Activated T-cell treated with anti-CD3 and anti-CD28 coated beads, Interleukin-2, amount 50 U/mL, for 24 hours (primary cell): ENCODE data around the gene C1orf216.

Experiments used
- DNase-seq: peaks from one replicate; pipeline ENCODE4 v3.0.0-alpha.2; 2020
- H3K27ac Mint-ChIP-seq: 2 replicates; pipeline ENCODE4 v1.8.0; 2020; ENCODE audit warnings: mild to moderate bottlenecking, mixed read lengths
- H3K27me3 Mint-ChIP-seq: 2 replicates; pipeline ENCODE4 v1.8.0; 2020; ENCODE audit warnings: mixed read lengths
- H3K36me3 Mint-ChIP-seq: 2 replicates; pipeline ENCODE4 v1.8.0; 2020; ENCODE audit warnings: low read depth, mixed read lengths
- H3K4me1 Mint-ChIP-seq: 2 replicates; pipeline ENCODE4 v1.8.0; 2020; ENCODE audit warnings: low read depth, mixed read lengths
- H3K4me3 Mint-ChIP-seq: 2 replicates; pipeline ENCODE4 v1.8.0; 2020; ENCODE audit warnings: mild to moderate bottlenecking, moderate library complexity, mixed read lengths
- H3K9me3 Mint-ChIP-seq: 2 replicates; pipeline ENCODE4 v1.8.0; 2020; ENCODE audit warnings: mixed read lengths

C1orf216 gene, protein sequence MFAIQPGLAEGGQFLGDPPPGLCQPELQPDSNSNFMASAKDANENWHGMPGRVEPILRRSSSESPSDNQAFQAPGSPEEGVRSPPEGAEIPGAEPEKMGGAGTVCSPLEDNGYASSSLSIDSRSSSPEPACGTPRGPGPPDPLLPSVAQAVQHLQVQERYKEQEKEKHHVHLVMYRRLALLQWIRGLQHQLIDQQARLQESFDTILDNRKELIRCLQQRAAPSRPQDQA

DNA sequence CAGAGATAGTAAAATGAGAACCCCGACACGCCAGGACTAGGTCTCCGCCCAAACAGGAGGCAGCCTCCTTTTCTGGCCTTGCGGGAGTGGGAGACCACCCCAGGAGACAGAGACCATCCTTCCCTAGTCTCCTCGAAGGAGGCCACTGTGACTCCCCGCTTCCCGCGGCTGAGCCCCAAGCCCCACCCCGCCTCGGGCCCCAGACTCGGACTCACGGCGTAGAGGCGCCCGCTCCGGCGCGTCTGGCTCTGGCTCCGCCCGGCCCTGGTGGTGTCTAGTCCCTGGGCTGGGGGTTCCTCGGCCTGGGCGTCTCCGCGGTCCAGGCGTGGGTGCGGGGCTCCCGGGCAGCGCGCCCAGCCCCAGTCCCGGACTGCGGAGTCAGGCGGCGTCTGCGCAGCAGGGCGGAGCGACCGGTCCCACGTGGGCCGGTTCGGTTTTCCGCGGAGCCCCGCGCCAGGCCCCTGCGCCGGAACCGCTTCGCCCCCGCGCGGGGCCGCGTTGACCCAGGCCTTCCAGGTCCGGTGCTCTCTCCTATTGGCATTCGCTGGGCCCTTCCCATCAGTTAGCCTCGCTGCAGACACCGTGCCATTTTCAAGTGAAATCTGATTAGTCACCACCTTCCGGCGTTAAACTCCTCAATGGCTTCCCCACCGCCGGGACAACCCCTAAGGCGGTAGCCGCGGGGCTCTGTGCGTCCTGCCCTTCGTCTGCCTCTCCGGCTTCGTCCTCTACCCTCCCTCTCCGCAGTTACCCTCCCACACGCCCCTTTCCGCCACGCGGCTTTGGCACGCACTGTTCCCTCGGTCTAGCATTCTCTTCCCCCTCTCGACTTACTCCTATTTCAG, at the start of gene C1orf216:
Gene C1orf216, minus strand, starts transcription at position 393 of the 845 bp plus-strand sequence. CDS start 2,563 bp downstream, outside the sequence.
- Mint-ChIP-seq H3K27ac (peak within 1 kb of the TSS; percentile 95), H3K36me3 (peaks cover 39% of the 10 kb centered on the region), H3K27me3 (no peaks in the 10 kb centered on the region), H3K4me1 (peaks cover 39% of the 10 kb centered on the region), H3K4me3 (peak within 1 kb of the TSS; percentile 81), H3K9me3 (no peaks in the 10 kb centered on the region)
- DNase-seq, result peak; percentile 86

DNA sequence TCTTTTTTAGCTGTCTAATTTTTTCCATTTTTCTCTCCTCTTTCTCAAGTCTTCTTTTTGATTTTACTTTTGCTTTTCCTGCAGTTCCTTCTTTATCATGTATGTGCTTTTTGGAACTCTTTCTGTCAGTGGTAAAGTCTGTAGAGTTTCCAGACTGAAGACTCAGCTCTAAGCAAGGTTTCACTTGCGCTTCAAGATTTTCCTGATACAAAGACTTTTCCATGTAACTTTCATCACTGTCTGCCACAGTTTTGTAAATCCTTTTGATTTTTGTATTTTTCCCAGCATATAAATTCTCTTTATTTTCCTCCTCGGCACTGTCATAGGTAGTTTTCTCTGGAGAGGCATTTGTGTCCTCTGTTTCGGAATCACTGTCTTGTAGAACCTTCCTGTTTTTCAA, 45.6 kb upstream of the C1orf216 start:
- Mint-ChIP-seq H3K27ac (no peak overlapping the region), H3K36me3 (peaks cover 86% of the 10 kb centered on the region), H3K4me1 (peaks cover 24% of the 10 kb centered on the region)

DNA sequence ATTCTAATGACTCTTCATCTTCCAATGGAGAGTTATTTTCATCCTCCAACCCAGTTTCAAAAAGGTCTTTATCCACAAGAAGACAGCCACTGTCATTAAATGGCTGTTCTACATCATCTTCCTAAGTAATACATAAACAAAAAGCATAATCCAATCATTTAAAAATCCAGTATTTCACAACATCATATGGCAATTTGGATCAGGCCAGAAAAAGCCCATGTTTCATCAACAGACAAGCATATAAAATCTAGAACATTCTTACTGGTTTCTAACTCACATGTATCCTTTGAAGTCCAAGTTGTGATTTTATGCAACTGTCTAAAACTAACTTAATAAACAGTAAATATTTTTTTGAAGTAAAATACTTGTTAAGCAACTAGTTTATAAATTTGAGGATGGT, 44.5 kb upstream of the C1orf216 start:
- no peaks in the 10 kb centered on the region for H3K9me3 Mint-ChIP-seq
- no peaks in the 10 kb centered on the region for H3K27me3 Mint-ChIP-seq
- no peak overlapping the region for H3K4me3 Mint-ChIP-seq
- DNase-seq, result no peak
- H3K27ac Mint-ChIP-seq, result no peak overlapping the region
- peaks cover 86% of the 10 kb centered on the region for H3K36me3 Mint-ChIP-seq
- H3K4me1 Mint-ChIP-seq, result peaks cover 18% of the 10 kb centered on the region

More for the DNA sequence above, 45.6 kb upstream of the C1orf216 start:
- no peak overlapping the region for H3K4me3 Mint-ChIP-seq
- no peaks in the 10 kb centered on the region for H3K9me3 Mint-ChIP-seq
- no peaks in the 10 kb centered on the region for H3K27me3 Mint-ChIP-seq
- DNase-seq, result no peak

DNA sequence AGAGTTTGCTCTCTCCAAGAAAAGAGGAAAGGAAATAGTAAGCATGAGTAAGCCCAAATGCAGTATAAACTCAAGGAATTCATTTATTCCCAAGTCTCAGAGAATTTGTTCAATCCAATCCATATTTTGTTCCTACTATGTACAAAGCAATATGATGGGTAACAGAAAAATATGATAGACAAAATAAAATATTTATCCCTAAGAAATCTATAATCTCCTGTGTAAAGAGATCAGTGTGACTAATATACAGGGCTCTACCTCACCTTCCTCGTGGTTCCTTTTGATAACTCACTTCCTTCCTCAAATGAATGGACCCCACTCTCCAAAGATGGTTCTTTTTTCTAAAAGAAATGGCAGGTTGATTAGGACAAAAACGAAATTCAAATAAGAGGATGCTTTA, 43.5 kb upstream of the C1orf216 start:
- Mint-ChIP-seq H3K27me3 (no peaks in the 10 kb centered on the region), H3K36me3 (peaks cover 88% of the 10 kb centered on the region), H3K9me3 (no peaks in the 10 kb centered on the region), H3K4me1 (peaks cover 16% of the 10 kb centered on the region), H3K4me3 (no peak overlapping the region), H3K27ac (no peak overlapping the region)
- no peak for DNase-seq

DNA sequence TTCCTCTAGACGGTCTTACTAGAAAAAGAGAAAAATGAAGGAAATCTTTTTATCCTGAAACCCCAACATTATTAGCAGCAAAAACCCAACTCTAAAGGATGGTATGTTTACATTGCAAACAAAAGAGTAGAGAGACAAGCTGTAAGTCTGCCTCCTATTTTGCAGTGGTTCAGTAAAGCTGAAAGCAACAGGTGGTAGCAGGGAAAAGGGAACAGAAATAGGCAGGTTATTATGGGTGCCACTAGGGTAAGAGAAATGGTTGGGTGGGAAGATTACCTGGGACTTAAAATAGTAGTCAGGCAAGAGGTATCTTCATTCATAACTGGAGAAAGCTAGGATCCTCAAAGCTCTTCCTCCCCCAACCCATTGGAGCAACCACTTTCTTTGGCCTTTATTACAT, 37.4 kb upstream of the C1orf216 start:
- H3K4me1 Mint-ChIP-seq, result peaks cover 5% of the 10 kb centered on the region
- no peaks in the 10 kb centered on the region for H3K9me3 Mint-ChIP-seq
- H3K36me3 Mint-ChIP-seq, result peaks cover 86% of the 10 kb centered on the region
- DNase-seq, result no peak
- H3K27ac Mint-ChIP-seq, result no peak overlapping the region
- no peaks in the 10 kb centered on the region for H3K27me3 Mint-ChIP-seq
- no peak overlapping the region for H3K4me3 Mint-ChIP-seq

DNA sequence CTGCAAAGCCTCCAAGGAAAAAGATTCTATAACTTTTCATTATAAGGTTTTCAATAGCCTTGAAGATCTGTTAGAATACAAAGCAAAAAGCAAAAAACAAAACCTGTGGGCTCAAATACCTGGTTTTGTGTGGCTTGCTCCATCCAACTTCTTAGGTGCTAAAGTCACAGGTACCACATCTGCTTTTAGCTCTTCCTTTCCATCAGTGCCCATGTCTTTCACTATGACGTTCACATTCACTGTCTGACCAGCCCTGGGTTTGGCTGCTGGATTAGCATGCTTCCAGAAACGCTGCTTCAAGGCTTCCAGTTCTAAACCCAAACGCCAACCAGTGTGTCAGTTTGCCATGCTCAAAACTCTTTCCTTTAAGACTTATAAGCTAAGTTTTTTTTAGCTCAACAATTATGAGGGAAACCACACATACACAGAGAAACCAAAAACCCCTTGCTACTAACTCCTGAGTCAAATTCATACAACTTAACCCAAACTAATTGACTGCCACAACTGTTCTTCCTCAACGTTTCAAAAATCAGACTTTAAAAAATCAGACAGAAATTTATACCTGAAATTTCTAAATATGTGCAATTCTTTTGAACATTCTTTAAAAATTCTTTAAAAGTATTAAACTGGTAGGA, 35.1 kb upstream of the C1orf216 start:
- DNase-seq, result no peak
- H3K36me3 Mint-ChIP-seq, result peaks cover 83% of the 10 kb centered on the region
- no peak overlapping the region for H3K4me3 Mint-ChIP-seq
- H3K27me3 Mint-ChIP-seq, result no peaks in the 10 kb centered on the region
- peaks cover 5% of the 10 kb centered on the region for H3K4me1 Mint-ChIP-seq
- H3K9me3 Mint-ChIP-seq, result no peaks in the 10 kb centered on the region
- H3K27ac Mint-ChIP-seq, result no peak overlapping the region

DNA sequence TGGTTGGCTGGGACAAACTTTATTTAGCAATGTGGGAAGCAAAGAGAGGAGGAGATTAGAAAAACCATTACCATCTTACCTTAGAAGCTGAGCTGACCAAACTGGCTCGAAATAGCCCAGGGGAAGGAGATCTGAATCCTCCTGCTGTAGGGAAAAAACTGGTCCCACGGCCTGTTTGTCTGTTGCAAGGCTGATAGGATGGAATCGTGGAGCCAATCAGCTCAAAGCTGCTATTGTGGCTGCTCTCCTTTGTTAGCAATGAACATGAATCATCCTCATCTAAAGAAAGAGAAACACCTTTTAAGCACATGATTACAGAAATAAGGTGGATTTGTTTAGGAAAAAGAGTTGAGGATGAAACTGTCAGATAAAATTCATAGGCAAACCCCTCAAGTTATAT, 29.6 kb upstream of the C1orf216 start:
- H3K4me3 Mint-ChIP-seq, result no peak overlapping the region
- H3K27me3 Mint-ChIP-seq, result no peaks in the 10 kb centered on the region
- H3K9me3 Mint-ChIP-seq, result no peaks in the 10 kb centered on the region
- DNase-seq, result no peak
- H3K36me3 Mint-ChIP-seq, result peaks cover 94% of the 10 kb centered on the region
- peaks cover 2% of the 10 kb centered on the region for H3K4me1 Mint-ChIP-seq
- H3K27ac Mint-ChIP-seq, result no peak overlapping the region

DNA sequence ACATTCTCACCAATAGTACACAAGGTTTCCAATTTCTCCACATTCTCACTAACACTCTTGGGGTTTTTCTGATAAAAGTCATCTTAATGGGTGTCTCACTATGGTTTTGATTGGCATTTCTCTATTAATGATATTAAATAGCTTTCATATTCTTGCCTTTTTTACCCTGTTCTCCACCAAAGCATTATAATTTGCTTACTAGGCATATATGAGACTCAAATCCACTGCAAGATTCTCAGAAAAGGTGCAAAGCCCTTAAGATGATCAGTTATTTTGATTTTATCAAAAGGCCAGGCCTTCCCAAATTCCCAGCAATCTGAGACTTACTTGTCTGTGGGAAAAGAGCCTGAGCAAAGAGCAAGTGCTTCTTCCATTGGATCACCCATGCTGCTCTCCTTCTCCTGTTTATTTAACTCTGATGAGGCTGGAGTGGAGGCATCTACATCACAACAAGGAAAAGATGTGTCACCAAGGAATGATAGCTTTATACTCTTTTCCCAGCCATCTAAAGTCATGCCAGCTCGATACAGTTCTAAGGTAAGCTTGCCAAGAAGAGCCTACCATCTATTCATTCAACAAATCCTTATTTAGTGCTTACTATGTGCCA, 26.5 kb upstream of the C1orf216 start:
- Mint-ChIP-seq H3K9me3 (no peaks in the 10 kb centered on the region), H3K36me3 (peaks cover 93% of the 10 kb centered on the region), H3K27ac (no peak overlapping the region), H3K4me1 (no peaks in the 10 kb centered on the region), H3K27me3 (no peaks in the 10 kb centered on the region), H3K4me3 (no peak overlapping the region)
- no peak for DNase-seq

DNA sequence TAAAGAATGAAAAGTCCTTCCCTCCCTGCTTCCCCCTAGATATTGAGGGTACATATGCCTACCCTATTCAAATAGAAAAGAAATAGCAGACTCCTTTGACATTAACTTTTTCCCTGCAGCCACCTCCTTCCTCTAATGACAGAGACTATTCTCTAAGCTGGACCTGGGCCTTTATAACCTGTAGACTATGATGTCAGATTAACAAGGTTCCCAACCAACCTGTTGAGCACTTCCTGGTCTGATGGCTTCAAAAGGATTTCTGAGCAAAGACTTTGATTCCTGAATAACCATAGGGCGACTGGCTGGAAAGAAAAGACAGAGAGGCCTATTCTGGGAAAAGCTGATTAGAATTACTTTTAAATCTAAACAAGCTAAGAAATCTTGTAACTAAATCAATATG, 18.4 kb upstream of the C1orf216 start:
- DNase-seq, result no peak
- H3K36me3 Mint-ChIP-seq, result peaks cover 93% of the 10 kb centered on the region
- H3K4me3 Mint-ChIP-seq, result no peak overlapping the region
- no peak overlapping the region for H3K27ac Mint-ChIP-seq
- H3K9me3 Mint-ChIP-seq, result no peaks in the 10 kb centered on the region
- no peaks in the 10 kb centered on the region for H3K27me3 Mint-ChIP-seq
- H3K4me1 Mint-ChIP-seq, result peaks cover 2% of the 10 kb centered on the region

DNA sequence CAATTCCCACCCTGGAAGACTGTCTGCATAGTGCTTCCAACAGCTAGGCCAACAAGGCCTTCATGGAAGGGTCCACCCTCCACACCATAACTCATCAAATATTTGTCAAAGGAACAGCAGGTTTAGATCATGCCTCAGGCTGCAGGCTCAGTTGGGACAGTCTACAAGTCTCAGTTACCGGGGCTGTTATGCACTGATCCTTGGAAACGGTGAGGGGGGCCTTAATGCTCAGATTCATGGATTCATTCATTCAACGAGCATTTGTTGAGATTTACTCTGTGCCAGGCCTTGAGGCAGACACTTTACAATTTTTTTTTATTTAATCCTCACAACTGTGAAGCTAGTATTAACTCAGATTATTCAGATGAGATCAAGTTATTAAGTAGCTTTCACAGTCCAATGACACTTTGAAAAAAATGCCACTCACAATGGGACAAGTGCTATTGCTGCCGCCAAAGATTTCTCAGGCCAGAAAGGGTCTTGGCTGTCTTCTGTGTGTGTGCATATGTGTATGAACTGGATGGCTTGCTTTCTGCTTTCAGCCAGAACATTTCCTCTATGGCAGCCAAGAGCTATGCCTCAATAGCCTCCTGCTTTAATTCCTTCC, 8.9 kb upstream of the C1orf216 start:
- no peak for DNase-seq
- Mint-ChIP-seq H3K36me3 (peaks cover 36% of the 10 kb centered on the region), H3K9me3 (no peaks in the 10 kb centered on the region), H3K27me3 (no peaks in the 10 kb centered on the region), H3K4me3 (no peak overlapping the region), H3K4me1 (no peaks in the 10 kb centered on the region), H3K27ac (no peak overlapping the region)

DNA sequence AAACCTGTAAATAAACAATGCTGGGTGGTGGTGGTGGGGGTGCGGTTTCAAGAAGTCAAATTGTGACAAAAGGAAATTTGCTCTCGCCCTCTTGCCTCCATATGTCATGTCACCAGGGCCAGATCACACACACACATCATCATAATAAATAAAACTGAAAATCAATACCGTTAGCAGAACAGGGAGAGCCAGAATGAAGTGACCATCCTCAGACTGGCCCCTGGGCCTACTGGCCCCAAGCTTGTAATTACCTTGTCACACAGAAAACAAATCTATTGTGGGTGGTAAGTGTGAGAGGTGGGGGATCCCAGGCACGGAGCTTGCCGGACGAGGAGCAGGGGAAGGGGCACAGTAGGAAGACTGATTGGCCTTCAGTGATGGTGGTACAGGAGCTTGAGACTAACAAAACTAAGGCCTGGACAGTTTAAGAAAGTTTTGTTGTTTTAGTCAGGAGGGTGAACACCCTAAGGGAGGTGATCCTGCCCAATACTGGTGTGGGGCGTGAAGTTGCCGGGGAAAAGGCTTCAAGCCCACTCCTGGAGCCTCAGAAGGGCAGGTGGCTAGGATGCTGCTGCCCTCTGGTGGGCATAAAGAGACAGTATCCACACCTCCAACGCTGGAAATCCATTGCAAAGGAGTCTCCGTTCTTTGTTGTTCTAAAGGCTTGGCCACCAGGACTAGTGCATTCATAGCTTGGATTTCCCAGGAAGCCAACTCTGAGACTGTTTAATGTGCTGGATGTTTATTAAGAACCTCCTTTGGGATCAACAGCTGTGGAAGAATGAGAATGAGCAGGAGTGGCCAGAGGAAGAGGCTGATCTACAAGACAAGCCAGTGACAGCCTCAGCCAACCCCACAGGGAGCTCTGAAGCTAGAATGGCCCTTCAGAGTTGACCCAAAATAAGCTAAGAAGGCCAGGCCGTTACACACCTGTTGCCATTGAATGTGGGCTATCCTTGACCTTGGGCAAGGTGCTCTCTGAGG, 8.1 kb upstream of the C1orf216 start:
- H3K4me3 Mint-ChIP-seq, result no peak overlapping the region
- H3K27me3 Mint-ChIP-seq, result no peaks in the 10 kb centered on the region
- H3K9me3 Mint-ChIP-seq, result no peaks in the 10 kb centered on the region
- no peak overlapping the region for H3K27ac Mint-ChIP-seq
- peaks cover 28% of the 10 kb centered on the region for H3K36me3 Mint-ChIP-seq
- peak; percentile 62 for DNase-seq
- no peaks in the 10 kb centered on the region for H3K4me1 Mint-ChIP-seq

DNA sequence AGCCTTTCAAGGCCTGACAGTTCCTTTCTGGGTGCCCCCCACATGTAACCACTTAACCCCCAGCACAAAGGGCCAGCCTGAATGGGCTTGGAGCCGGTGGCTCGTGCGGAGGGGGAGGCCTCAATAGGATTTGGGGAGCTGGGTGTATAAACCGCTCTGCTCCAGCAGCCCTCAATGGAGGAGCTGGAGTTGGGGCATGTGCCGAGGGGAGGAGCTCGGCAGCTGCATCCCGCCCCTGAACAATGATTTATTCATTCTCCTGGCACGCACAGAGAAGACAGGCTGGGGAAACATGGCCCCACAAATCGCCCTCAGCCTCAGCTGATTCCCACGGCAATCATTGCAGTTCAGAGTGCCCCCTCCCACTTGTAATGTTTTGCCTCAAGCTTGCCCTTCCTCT, 6.9 kb upstream of the C1orf216 start:
- Mint-ChIP-seq H3K4me1 (no peaks in the 10 kb centered on the region), H3K9me3 (no peaks in the 10 kb centered on the region), H3K4me3 (no peak overlapping the region), H3K27ac (no peak overlapping the region), H3K27me3 (no peaks in the 10 kb centered on the region), H3K36me3 (peaks cover 22% of the 10 kb centered on the region)
- DNase-seq, result no peak

DNA sequence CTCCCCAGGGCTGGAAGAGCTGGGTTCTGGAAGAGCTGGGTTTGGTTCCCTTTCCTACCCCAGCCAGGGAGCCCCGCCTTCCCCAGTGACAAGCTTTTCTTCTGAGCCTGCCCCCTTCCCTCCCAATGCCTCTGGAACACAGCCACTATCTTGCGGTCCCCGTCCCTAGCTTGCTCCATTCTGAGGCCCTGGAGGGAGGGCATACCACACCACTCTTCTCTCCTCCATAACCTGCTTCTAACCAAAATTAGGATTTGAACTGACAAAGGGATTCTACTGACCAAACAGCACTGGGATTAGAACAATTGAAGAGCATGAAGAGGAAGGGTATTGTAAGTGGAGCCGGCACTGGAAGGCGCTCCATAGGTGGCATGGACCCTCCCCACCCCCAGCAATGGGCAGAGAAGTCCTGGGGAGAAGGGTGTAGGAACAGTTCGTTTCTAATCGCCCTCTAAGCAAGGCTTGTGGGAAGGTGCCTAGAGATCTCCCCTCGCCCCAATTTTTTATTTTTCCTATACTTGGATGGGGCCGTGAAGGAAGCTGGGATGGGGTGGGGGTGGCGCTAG, 690 bp downstream of the C1orf216 start:
- Mint-ChIP-seq H3K27ac (peak overlapping the region; percentile 55), H3K9me3 (no peaks in the 10 kb centered on the region), H3K27me3 (no peaks in the 10 kb centered on the region), H3K4me3 (peak overlapping the region; percentile 81), H3K36me3 (peaks cover 46% of the 10 kb centered on the region), H3K4me1 (peaks cover 39% of the 10 kb centered on the region)
- DNase-seq, result no peak
